HUDEP-2 (cell line): ENCODE data around the gene RAD51AP1.
"Not testable (repeated sequence)": the region's sequence is repeated elsewhere in the genome, so short reads cannot be mapped to it uniquely, and the experiment has no call there.

ENCODE experiments used
- DNase-seq, 76 experiments: peaks; one replicate each; lab custom pipeline; 2025; ENCODE audit not compliant: unreplicated experiment in 76 of 76; lab: John Stamatoyannopoulos, UW

RAD51AP1 gene, protein sequence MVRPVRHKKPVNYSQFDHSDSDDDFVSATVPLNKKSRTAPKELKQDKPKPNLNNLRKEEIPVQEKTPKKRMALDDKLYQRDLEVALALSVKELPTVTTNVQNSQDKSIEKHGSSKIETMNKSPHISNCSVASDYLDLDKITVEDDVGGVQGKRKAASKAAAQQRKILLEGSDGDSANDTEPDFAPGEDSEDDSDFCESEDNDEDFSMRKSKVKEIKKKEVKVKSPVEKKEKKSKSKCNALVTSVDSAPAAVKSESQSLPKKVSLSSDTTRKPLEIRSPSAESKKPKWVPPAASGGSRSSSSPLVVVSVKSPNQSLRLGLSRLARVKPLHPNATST

DNA sequence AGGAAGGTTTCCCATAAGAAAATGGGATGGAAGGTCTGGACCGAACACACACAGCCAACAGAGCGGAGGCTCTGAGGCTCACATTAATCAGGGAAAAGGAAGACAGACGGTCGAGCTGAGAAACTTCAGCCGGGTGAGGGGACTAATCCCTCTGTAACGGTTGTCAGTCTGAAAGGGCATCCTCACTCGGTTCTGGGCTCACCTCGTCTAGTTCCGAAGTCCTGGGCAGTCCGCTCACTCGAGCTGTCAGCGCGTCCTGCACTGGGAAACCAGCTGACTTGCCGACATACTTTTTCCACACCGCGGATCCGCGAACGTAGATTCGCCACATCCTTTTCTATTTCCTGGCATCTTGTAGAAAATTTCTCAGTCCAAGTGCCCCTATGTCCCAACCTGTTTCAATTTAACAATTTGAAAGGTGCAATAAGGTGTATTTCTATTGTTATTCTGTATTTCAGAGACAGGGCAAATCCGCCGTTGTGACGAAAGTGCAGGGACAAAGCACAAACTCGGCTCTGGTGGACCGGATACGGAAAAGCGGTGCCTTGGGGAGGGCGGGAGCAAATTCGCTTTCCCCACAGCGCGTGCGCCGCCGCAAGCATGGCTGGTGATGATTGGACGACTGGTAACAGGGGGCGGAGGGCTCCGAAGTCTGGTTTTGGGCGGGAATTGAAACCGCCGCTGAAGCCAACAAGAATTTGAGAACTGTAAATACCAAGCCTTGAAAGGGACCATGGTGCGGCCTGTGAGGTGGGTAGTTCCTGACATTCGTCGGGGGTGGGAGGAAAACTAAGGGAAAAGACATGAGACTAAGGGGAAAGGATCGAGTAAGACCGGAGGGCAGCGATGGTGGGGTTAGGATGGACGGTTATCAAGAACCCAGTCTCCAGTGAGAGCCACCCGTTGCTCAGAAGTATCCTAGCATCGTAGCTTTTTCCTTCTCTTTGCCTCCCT, at the start of gene RAD51AP1:
TSS of gene RAD51AP1 (plus strand) at position 684 of the 954 bp plus-strand sequence. CDS start at position 734, 50 bp downstream.
- DNase-seq = peak; percentile 16 to 96 (median 90)

DNA sequence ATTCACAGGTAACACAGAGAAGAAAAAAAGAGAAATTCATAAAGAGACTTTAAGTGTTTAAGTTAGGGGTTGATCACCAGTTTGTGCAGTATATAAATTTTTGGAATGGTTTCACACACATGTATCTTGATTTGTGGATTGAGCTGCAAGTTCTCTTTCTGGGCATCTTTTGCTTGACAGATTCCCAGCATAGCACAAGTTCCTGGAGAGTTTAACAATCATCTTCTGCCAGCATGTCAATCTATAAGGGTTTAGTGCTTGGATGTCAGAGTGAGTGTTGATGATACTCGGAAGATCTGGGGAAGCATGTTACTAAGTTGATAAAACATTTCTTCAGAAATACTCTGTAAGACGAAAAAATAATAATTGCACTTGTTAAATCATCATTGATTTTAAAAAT, 49.1 kb upstream of the RAD51AP1 start:
- no peak for DNase-seq

DNA sequence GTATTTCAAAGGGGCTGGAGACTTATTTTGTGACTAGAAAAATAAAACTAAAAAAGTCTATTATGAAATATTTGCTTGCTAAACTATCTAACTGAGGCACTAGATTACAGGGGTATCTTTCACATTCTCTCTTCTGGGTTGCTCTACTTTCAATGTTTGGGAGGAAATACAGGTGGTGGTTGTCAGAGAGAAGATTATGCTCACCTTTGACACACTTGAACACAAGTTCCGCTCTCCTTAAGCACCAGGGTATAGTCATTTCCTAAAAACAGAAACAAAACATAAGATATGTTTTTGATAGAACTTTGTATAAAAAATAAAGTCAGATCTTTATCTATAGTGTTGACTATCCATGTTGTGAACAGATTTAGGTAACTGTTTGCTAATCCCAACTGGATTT, 47.7 kb upstream of the RAD51AP1 start:
- no peak for DNase-seq

DNA sequence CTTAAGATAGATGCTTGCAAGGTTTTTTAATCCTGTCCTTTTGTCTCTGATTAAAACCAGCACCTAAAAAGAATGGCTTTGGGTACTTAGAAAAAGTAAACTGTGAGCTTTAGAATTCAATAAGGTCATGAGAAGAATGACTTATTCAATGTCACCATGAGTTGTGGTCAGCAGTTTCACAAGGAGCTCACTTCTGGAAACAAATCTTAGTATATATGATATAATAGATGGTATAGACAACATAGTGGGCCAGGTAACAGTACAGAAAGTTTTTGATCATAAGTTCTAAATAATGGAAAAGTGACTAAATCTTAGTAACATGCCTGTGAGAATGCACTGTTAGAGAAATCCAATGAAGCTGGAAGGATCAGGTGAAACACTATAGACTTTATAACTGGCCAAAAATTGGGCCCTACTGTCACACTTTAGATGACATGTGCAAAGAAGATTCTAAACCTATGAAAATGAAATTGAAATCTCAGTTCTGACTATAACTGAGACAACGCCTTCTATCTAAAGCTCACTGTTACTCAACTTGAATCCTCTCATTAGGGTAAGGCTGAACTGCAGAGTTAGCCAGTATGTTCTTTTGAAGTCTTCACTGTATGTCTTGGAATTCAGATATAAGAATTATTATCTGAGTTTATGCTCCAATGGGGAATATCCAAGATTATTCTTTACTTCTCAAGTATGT, 42.4 kb upstream of the RAD51AP1 start:
- DNase-seq = no peak

DNA sequence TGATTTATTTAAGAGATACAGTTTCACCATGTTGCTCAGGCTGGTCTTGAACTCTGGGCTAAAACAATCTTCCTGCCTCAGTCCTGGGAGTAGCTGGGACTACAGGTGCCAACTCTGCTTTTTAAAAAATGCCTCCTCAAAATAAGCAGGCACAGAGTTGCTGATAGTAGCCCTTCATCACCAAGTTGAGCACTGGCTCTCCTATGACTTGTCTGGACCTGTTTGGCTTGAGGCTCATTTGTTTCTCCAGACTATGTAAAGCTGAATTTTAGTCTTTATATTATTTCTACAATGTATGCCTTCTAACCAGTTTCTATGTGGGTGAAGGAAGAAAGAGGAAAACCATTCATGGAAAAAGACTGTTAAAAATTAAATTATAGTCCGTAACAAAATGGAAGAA, 39.5 kb upstream of the RAD51AP1 start:
- no peak for DNase-seq

DNA sequence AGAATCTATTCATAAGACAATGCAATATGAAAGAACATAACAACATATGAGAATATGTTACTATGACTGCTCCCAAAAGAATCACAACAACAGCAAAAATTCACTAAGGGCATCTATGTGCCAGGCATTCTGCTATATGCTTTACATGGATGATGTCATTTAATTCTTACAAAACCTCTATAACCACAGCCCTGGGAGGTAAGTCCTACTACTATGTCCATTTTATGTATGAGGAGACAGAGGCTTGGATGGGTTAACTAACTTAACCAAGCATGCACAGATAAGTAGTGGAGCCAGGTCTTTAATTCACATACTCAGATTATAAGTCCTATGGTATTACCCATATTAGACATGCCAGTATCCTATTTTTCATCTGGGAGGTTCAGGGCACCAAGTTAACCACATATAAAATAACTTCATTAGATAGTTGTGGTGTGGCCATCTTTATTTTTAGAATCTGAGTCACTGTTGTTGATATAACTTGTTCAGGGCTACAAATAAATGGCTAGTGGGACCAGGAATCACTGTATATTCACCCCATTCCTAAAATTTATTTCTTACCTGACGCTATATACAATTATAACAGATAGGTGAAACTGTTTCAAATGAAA, 33.2 kb upstream of the RAD51AP1 start:
- no peak for DNase-seq

DNA sequence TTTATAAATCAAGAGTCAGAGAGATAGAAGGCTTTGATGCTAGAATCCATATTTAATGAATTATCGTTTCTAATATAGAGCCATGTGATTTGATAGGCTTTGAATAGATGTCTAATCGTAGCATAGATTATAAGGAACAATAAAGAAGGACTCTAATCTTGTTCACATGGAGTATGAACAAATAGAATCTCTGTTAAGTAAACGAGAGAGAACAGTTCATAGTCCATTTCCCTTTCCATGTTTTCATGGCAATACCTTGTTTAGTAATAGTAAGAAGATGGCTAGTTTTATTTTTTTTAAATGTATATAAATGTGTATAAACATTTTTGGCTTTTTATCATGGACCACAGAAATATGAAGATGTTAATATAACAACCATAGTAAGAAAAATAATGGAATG, 32.3 kb upstream of the RAD51AP1 start:
- no peak for DNase-seq

DNA sequence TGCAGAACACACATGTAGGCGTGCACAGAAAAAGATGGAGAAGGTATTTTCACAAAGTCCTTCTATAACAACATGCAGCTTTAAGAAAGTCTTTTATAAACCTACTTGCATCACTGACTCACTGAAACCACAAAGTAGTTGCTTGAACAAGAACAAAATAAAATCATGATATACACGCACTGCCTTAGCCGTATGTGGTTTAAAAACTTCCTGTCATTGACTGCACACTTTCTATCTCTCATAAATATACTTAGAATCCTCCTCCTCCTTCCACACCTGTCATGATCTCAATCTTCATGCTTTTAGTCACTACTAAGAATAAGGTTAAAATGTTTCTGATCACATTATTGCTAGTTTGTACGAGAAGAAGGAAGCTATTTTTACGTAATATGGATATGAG, 31.8 kb upstream of the RAD51AP1 start:
- DNase-seq = no peak

DNA sequence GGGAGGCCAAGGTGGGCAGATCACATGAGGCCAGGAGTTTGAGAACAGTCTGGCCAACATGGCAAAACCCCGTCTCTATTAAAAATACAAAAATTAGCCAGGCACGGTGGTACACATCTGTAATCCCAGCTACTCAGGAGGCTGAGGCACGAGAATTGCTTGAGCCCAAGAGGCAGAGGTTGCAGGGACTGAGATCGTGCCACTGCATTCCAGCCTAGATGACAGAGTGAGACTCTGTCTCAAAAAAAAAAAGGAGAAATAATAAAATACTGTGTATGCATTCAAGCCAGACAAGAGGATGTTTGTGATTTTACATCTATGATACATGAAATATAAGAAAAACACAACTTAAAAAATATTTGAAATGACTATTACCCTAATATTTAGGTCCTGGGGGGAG, 30.2 kb upstream of the RAD51AP1 start:
- DNase-seq = not testable (repeated sequence)

DNA sequence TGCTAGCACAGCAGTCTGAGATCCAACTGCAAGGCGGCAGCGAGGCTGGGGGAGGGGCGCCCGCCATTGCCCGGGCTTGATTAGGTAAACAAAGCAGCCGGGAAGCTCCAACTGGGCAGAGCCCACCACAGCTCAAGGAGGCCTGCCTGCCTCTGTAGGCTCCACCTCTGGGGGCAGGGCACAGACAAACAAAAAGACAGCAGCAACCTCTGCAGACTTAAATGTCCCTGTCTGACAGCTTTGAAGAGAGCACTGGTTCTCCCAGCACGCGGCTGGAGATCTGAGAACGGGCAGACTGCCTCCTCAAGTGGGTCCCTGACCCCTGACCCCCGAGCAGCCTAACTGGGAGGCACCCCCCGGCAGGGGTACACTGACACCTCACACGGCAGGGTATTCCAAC, 29.4 kb upstream of the RAD51AP1 start:
- not testable (repeated sequence) for DNase-seq

DNA sequence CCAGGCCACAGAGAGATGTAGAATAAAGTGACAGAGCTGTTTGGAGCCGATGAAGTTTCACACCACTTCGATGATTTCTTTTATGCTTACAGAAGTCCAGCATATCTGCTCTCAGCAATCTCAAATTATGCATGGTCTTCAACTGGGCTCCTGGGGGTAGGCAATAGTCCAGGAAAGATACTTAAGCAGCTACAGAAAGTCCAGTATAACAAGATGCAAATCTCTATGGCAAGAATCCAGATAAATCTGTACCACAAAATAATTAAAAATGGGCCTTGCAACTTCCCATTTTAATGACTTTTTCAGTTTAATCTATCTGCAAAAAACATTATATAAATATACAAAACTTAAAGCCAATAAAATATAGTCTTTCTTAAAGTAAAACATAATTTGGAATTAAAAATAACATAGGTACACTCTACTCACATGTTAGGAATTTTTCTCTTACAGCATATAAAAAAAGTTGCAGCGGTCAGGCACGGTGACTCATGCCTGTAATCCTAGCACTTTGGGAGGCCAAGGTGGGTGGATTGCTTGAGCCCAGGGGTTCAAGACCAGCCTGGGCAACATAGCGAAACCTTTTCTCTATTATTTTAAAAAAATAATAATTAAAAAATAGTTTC, 20.5 kb upstream of the RAD51AP1 start:
- no peak for DNase-seq

DNA sequence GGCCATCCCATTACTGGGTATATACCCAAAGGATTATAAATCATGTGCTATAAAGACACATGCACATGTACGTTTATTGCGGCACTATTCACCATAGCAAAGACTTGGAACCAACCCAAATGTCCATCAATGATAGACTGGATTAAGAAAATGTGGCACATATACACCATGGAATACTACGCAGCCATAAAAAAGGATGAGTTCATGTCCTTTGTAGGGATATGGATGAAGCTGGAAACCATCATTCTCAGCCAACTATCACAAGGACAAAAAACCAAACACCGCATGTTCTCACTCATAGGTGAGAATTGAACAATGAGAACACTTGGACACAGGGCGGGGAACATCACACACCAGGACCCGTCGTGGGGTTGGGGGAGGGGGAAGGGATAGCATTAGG, 15.2 kb upstream of the RAD51AP1 start:
- not testable (repeated sequence) for DNase-seq

DNA sequence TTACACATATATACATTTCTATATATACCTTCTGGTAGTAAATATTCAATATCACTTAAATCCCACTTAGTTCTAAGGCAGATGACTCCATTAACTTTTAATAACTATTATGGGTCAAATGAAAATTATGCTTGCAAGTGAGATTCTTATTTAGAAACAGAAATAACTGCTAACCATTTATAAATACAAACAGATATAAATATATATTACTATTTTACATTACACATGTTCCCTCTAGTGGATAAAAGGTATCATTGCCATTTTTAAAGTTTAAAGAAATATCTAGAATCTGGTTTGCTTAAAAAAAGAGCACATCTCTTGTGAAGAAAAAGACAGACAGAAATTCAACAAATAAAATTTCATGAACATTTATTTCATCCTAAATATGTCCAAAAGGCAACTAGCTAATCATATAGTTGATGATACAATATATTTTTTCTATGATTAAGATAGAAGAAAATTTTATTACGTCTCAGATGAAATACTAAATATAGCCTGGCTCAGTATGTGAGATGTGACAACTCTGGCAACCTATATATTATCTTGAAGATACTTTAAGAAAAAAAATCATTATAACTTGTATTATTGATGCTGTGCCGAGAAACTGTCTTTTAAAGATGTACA, 11.7 kb upstream of the RAD51AP1 start:
- no peak for DNase-seq

DNA sequence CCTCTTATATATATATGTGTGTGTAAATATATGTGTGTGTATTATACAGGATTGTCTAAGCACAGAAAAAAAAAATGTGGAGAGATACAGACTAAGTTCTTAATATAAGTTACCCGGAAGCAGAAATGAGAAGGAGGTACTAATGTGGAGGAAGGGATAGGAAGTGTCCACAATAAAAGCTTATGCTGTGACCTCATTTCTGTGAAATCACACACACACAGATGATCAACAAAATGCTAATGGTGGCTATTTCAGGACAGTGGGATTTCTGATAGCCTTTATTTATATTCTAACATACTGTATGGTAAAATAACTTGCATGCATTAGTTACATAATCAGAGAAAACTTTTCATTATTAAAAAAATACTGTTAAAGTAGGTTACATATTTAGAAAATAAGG, 8.5 kb upstream of the RAD51AP1 start:
- no peak for DNase-seq

DNA sequence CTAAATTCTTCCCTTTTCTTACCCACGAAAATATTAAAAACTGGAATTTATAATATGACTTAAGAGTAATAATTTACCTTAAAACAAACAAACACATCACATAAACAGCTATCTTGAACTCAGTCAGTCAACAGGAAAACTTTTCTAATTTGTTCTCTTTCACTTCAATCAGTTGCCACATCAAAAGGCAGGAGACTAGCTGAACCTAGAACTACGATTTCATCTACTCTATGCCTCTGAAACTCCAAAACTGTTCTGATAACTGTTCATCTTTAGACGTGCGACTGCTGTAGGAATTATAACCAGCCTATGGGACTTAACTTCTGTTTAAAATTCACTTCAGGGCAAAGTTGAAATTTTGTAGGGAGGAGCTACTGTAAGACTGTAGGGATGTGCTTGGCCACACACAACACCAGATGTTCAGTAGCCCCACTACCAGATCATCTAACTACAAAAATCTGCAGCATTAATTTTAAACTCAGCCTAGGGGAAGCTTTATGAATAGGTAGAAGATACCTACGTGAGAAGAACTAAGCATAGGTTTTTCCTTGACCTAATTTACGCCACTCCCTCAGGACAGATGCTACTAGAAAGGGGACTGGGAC, 7.6 kb upstream of the RAD51AP1 start:
- no peak for DNase-seq

DNA sequence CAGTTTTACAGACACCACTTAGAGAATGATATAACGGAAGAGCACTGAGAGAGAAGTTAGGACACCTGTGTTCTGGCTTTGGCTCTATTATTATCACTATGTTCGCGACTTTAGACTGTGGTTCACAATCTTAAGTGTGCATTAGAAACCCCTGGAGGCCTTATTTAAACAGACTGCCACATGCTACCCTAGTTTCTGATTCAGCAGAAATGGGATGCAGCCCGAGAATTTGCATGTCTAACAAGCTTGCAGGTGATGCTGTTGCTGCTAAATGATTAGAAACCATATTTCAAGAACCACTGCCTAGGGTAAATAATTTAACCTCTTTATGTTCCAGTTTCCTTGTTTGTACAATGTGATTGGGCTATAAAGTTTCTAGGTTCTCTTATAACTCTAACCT, 3.6 kb upstream of the RAD51AP1 start:
- DNase-seq = no peak

DNA sequence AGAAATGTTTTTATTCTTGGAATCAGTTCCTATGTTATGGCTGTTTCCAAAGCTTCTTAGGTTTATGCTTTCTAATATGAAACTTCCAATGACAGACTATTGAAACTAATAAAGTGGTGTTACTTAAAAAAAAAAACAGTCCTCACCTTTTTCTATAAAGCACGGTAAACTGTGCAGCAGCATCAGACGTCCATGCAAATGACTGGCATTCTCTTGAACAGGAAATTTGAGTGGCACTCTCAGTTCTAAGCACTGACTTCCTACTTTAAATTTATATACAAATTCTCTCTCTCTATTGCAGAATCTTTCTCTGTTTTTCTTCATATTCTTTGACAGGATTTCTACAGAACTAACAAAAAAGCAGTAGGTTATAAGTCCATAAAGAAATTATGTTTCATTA, 2.8 kb upstream of the RAD51AP1 start:
- DNase-seq = no peak

DNA sequence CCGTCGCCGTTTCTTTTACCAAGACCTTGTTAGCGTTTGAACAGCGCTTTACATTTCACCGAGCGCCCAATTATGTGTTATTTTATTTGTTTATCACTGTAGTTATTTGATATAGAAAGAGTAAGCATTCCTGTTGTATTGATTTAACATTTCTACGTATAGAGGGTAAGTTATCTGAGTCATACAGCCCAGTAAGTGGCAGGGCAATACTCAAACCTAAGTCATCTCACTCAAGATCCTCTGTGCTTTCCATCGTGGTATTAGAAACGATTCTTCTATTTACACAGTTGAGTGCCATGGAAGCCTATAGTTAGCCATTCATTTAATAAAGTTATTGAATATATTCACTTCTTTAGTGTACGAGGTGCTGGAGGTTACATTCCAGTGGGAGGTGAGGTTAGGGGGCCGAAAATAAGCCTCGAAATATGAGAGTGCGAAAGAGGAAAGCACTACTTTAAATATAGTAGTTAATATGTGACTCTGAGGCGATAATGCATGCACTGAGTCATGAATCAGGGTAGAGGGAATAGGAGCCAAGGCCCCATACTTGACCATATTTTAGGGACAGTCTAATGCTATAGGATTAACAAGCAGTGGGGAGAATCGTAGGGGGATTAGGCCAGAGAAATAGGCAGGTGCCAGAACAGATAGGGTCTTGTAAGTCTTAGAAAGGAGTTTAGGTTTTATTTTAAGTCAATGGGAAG, 629 bp downstream of the RAD51AP1 start:
- peak in 1 of 76 experiments; percentile 7 for DNase-seq

DNA sequence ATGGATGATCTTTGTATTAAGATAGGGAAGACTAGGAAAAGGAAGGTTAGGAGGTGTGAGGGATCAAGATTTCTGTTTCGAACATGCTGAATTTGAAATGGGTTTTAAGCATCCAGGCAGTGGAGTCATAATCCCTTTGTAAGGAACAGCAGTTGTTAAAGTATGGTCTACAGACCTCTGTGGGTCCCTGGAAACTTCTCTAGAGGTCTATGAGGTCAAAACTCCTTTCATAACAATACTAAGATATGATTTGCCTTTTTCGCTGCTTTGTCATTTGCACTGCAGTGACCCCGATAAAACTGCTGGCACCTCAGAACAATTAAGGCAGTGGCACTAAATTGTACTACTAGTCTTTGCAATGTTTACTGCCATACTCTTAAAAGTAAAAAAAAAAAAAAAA, 1.5 kb downstream of the RAD51AP1 start:
- no peak for DNase-seq
